HepG2 (cell line): ENCODE results near the gene MCM10. TPM values are rescaled to one million over a fixed set of nuclear protein-coding genes. Genes with fewer than 3 reads are reported as not detected.

ENCODE experiments used
- ATAC-seq: fragments of 200-7000 bp; cut with Tn5 transposase; 3 replicates; pipeline ENCODE4 v1.9.1; 2020; ENCODE audit warnings: mild to moderate bottlenecking, moderate library complexity
- BruUV-seq: library from RNA; stranded (reverse); fragments of 400-500 nt; replicated peaks from 2 replicates; lab custom pipeline; 2021; lab: Mats Ljungman, UMichigan
- CTCF ChIA-PET: fragments of 300-600 bp; formaldehyde crosslinking; extraction: SDS; loops from one replicate; lab custom pipeline; 2021; ENCODE audit warnings: low total read pairs, inconsistent platforms, low intra/inter-chr PET ratio; lab: Yijun Ruan, JAX
- POLR2A ChIA-PET: fragments of 350-600 bp; sonication (Branson Sonifier 250); formaldehyde crosslinking; loops from one replicate; lab custom pipeline; 2020; ENCODE audit warnings: antibody characterized with exemption, inconsistent platforms; lab: Yijun Ruan, JAX
- DNase-seq: peaks from one replicate; pipeline ENCODE4 v3.0.0-alpha.2; 2015; ENCODE audit warnings: low spot score
- FAIRE-seq: peaks from 3 replicates; lab custom pipeline; 2011; peaks lifted over from hg19 to GRCh38; lab: Jason Lieb, UNC
- H2AFZ ChIP-seq: one replicate; pipeline ENCODE4 v1.6.1; 2011; ENCODE audit warnings: low read length, inconsistent platforms
- H3K27ac ChIP-seq: fragments of 300-600 bp; 3 replicates; pipeline ENCODE4 v1.8.0; 2011; ENCODE audit warnings: mixed run types, mild to moderate bottlenecking, mixed read lengths, low read length, inconsistent platforms; ENCODE audit not compliant: insufficient read depth; ENCODE audit errors: extremely low read length
- H3K27me3 ChIP-seq, 2 experiments: fragments of 200-600 bp in 1 of 2; 2 replicates in 1 of 2; 3 replicates in 1 of 2; pipeline versions ENCODE4 v1.6.0 to v1.8.0; 2011; ENCODE audit warnings: low read length in 2 of 2, mild to moderate bottlenecking in 2 of 2, moderate library complexity in 2 of 2, inconsistent platforms in 1 of 2; ENCODE audit not compliant: insufficient read depth in 2 of 2, control insufficient read depth in 1 of 2
- H3K36me3 ChIP-seq, 2 experiments: fragments of 200-600 bp in 1 of 2; replicated peaks in 1 of 2; 2 replicates in 1 of 2; 3 replicates in 1 of 2; pipeline versions ENCODE4 v1.5.1 to v1.8.0; 2011; ENCODE audit warnings: low read length in 2 of 2, inconsistent platforms in 1 of 2; ENCODE audit not compliant: insufficient read depth in 2 of 2, control insufficient read depth in 1 of 2
- H3K4me1 ChIP-seq: 2 replicates; pipeline ENCODE4 v1.5.1; 2012; ENCODE audit warnings: low read length, inconsistent platforms; ENCODE audit not compliant: insufficient read depth
- H3K4me2 ChIP-seq: 2 replicates; pipeline ENCODE4 v1.6.0; 2011; ENCODE audit warnings: low read depth, low read length, inconsistent platforms
- H3K4me3 ChIP-seq, 3 experiments: fragments of 200-600 bp in 1 of 3; sonication (generic), shearing (Covaris generic) in 1 of 3; replicated peaks in 1 of 3; 2 replicates each; pipeline ENCODE4 v1.5.1; 2011 to 2016; ENCODE audit warnings: low read length in 3 of 3, inconsistent platforms in 2 of 3, low read depth in 2 of 3, mild to moderate bottlenecking in 2 of 3, control low read depth in 1 of 3, mixed read lengths in 1 of 3; ENCODE audit not compliant: insufficient read depth in 1 of 3
- H3K79me2 ChIP-seq: one replicate; pipeline ENCODE4 v1.6.1; 2011; ENCODE audit warnings: low read length, inconsistent platforms; ENCODE audit not compliant: insufficient read depth
- H3K9ac ChIP-seq: 2 replicates; pipeline ENCODE4 v1.6.0; 2011; ENCODE audit warnings: mild to moderate bottlenecking, low read depth, low read length, inconsistent platforms; ENCODE audit not compliant: insufficient read depth
- H3K9me3 ChIP-seq: 2 replicates; pipeline ENCODE4 v1.5.1; 2012; ENCODE audit warnings: mild to moderate bottlenecking, low read length
- H4K20me1 ChIP-seq: 2 replicates; pipeline ENCODE4 v1.6.0; 2011; ENCODE audit warnings: inconsistent platforms, mild to moderate bottlenecking, low read length, moderate library complexity; ENCODE audit not compliant: insufficient read depth
- ADNP ChIP-seq: sonication (generic); formaldehyde crosslinking; IDR thresholded peaks from 2 replicates; pipeline ENCODE4 v1.4.0; 2020; ENCODE audit warnings: missing genetic modification reagents
- ATAD3A ChIP-seq: sonication (generic); formaldehyde crosslinking; IDR thresholded peaks from 2 replicates; pipeline ENCODE4 v1.4.0; 2020; ENCODE audit warnings: missing genetic modification reagents
- CSRNP2 ChIP-seq: sonication (generic); formaldehyde crosslinking; conservative IDR thresholded peaks from 2 replicates; pipeline ENCODE4 v1.8.0; 2022; ENCODE audit warnings: low read depth, missing genetic modification reagents
- ETS1 ChIP-seq: sonication (generic); formaldehyde crosslinking; IDR thresholded peaks from 2 replicates; pipeline ENCODE4 v1.4.0; 2020; ENCODE audit warnings: missing genetic modification reagents
- HNF4A ChIP-seq: sonication (generic); formaldehyde crosslinking; IDR thresholded peaks from 2 replicates; pipeline ENCODE4 v1.4.0; 2020; ENCODE audit warnings: missing genetic modification reagents
- MYPOP ChIP-seq: sonication (generic); formaldehyde crosslinking; IDR thresholded peaks from 2 replicates; pipeline ENCODE4 v1.8.1; 2023; ENCODE audit warnings: mild to moderate bottlenecking, moderate library complexity, missing genetic modification reagents
- ZFP90 ChIP-seq: sonication (generic); formaldehyde crosslinking; IDR thresholded peaks from 2 replicates; pipeline ENCODE4 v1.8.0; 2022; ENCODE audit warnings: missing genetic modification reagents, mild to moderate bottlenecking, inconsistent platforms, borderline replicate concordance
- ZFX ChIP-seq: sonication (generic); formaldehyde crosslinking; IDR thresholded peaks from 2 replicates; pipeline ENCODE4 v1.4.0; 2020; ENCODE audit warnings: mild to moderate bottlenecking, low read depth, missing genetic modification reagents, moderate library complexity
- ZNF318 ChIP-seq: sonication (generic); formaldehyde crosslinking; IDR thresholded peaks from 2 replicates; pipeline ENCODE4 v1.4.0; 2020; ENCODE audit warnings: mild to moderate bottlenecking, missing genetic modification reagents
- ZNF691 ChIP-seq: sonication (generic); formaldehyde crosslinking; IDR thresholded peaks from 2 replicates; pipeline ENCODE4 v1.4.0; 2020; ENCODE audit warnings: missing genetic modification reagents, low read depth, mild to moderate bottlenecking, borderline replicate concordance
- WGBS: methylation state at CpG from one replicate; pipeline ENCODE4 v1.1.6; 2017; ENCODE audit warnings: low lambda C conversion rate; 5-methylcytosine and 5-hydroxymethylcytosine counted together
- in situ Hi-C: cut with HindIII; loops from 2 replicates; pipeline ENCODE4 v1.10.0; 2017; ENCODE audit warnings: low pct_unique_long_range_greater_than_20kb; ENCODE audit not compliant: extremely low pct_ligation_motif_present
- intact Hi-C: fragments of 100-400 bp; cut with micrococcal nuclease; formaldehyde crosslinking; loops from one replicate; pipeline ENCODE4 v1.10.0; 2022; ENCODE audit not compliant: unreplicated experiment
- polyA plus RNA-seq, 8 experiments: library from polyadenylated mRNA; depleted of rRNA in 3 of 8; stranded (reverse) in 7 of 8; unstranded in 1 of 8; fragments of >200 nt; fragmentation: Illumina TruSeq in 4 of 8; extraction: Trizol in 4 of 8; gene quantifications; 2 replicates each; pipeline versions ENCODE4 v1.2.1 to v1.2.3, GENCODE V29; 2011 to 2016; ENCODE audit warnings: low read depth in 4 of 8, missing spikeins in 1 of 8, mixed read lengths in 1 of 8; ENCODE audit not compliant: insufficient read depth in 1 of 8
- total RNA-seq, 5 experiments: library from RNA; depleted of rRNA; stranded (reverse); fragments of >200 nt; fragmentation: Illumina TruSeq; extraction: Trizol; gene quantifications; 2 replicates each; pipeline ENCODE4 v1.2.3, GENCODE V29; 2016; ENCODE audit warnings: low read depth in 1 of 5

MCM10 gene
- total and polyA plus RNA-seq, 2 of the 13 experiments (the other 11 are each of a cell fraction or from before 2014, with no cell fraction given) = 2.8 to 31.3 TPM

- Histone ChIP-seq H3K4me3 (no peak overlapping the region), H3K27ac (no peak overlapping the region), H2AFZ (no peak overlapping the region), H4K20me1 (no peaks in the 10 kb centered on the region), H3K9ac (no peak overlapping the region), H3K4me1 (peaks cover 23% of the 10 kb centered on the region), H3K79me2 (peaks cover 9% of the 10 kb centered on the region), H3K36me3 (no peaks in the 10 kb centered on the region), H3K27me3 (0 out of 5 replicates have a peak, but pooled peaks cover 0 to 4% of the 10 kb centered on the region in 2 experiments), H3K4me2 (no peak overlapping the region), H3K9me3 (no peaks in the 10 kb centered on the region)
- BruUV-seq = no TSS peak
- intact Hi-C loops = no loop called here
- in situ Hi-C loops = no loop called here
- POLR2A ChIA-PET = no interaction called here
- 89% methylated on average over 31 of the region's 32 CpGs for WGBS
- CTCF ChIA-PET = no interaction called here
- FAIRE-seq = no peak
- TF ChIP-seq MYPOP (CRISPR knock-in tag) = no peak
- TF ChIP-seq ATAD3A (CRISPR knock-in tag) = no peak
- no peak for TF ChIP-seq ZFX (CRISPR knock-in tag)
- TF ChIP-seq ZFP90 (CRISPR knock-in tag) = no peak
- no peak for TF ChIP-seq ZNF691 (CRISPR knock-in tag)
- TF ChIP-seq ADNP (CRISPR knock-in tag) = no peak
- no peak for TF ChIP-seq ZNF318 (CRISPR knock-in tag)
- no peak for TF ChIP-seq ETS1 (CRISPR knock-in tag)
- no peak for TF ChIP-seq CSRNP2 (CRISPR knock-in tag)
- TF ChIP-seq HNF4A (CRISPR knock-in tag) = no peak
- no peak for DNase-seq
- ATAC-seq = no peak
These were observed 3.0 kb upstream of the MCM10 start for GRCh38 chr10:13158401-13158800.
